HG03045 (cell line): ENCODE measurements around the gene ISLR2.

Source experiments
- ATAC-seq: cut with Tn5 transposase; IDR thresholded peaks from one replicate; pipeline ENCODE4 v1.9.1; 2021; ENCODE audit warnings: mild to moderate bottlenecking, moderate library complexity; ENCODE audit not compliant: unreplicated experiment

The ISLR2 gene

GRCh38 chr15:74128785-74129585 is 1.4 kb upstream of the ISLR2 start:
- ATAC-seq = no peak

- ATAC-seq = no peak
Measured at GRCh38 chr15:74129586-74130154, 716 bp upstream of the ISLR2 start.

DNA sequence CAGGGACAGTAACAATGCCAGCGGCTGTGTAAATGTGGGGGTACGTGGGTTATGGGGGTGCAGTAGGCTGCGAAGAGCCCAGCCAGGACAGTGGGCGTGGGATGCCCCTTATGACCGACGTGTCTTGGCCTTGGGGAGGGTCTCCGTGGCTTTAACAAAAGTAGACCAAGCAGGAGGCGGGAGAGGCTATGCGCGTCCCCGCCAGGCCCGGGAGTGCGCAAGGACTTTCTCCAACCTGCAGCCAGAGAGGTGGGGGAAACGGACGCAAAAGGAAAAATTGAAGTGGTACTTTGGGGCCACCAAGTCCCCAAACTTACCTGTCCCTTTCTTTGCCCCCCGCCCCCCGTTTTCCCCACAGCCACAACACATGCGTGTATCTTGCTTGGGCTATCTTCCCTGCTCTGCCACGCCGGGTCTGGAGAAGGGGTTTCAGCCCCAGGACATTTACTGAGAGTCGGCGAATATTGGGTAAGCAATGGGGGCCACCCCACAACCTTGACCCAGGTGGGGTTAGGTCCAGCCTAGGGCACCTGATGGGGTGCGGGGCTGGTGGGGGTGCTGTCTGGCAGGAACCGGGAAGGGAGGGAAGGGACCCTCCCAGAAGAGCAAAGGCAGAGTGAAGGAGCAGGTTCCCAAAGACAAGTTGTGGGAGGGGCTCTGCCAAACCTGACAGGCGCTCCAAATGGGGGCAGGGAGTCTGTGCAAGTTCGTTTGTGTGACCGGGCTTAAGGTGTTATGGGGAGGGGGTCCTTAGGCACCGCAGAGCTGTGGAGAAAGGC is 652 bp downstream of the ISLR2 start:
- no peak for ATAC-seq

GRCh38 chr15:74131628-74132413 is 1.4 kb downstream of the ISLR2 start:
- ATAC-seq = no peak

DNA sequence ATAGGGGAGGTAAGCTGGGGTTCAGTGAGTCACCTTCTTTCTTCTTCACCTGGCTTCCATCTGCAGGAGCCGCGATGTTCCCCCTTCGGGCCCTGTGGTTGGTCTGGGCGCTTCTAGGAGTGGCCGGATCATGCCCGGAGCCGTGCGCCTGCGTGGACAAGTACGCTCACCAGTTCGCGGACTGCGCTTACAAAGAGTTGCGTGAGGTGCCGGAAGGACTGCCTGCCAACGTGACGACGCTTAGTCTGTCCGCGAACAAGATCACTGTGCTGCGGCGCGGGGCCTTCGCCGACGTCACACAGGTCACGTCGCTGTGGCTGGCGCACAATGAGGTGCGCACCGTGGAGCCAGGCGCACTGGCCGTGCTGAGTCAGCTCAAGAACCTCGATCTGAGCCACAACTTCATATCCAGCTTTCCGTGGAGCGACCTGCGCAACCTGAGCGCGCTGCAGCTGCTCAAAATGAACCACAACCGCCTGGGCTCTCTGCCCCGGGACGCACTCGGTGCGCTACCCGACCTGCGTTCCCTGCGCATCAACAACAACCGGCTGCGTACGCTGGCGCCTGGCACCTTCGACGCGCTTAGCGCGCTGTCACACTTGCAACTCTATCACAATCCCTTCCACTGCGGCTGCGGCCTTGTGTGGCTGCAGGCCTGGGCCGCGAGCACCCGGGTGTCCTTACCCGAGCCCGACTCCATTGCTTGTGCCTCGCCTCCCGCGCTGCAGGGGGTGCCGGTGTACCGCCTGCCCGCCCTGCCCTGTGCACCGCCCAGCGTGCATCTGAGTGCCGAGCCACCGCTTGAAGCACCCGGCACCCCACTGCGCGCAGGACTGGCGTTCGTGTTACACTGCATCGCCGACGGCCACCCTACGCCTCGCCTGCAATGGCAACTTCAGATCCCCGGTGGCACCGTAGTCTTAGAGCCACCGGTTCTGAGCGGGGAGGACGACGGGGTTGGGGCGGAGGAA is 2.6 kb downstream of the ISLR2 start:
- ATAC-seq = no peak

- no peak for ATAC-seq
Measured at GRCh38 chr15:74133694-74134386, 3.5 kb downstream of the ISLR2 start.

GRCh38 chr15:74134387-74135027 is 4.1 kb downstream of the ISLR2 start:
- no peak for ATAC-seq

DNA sequence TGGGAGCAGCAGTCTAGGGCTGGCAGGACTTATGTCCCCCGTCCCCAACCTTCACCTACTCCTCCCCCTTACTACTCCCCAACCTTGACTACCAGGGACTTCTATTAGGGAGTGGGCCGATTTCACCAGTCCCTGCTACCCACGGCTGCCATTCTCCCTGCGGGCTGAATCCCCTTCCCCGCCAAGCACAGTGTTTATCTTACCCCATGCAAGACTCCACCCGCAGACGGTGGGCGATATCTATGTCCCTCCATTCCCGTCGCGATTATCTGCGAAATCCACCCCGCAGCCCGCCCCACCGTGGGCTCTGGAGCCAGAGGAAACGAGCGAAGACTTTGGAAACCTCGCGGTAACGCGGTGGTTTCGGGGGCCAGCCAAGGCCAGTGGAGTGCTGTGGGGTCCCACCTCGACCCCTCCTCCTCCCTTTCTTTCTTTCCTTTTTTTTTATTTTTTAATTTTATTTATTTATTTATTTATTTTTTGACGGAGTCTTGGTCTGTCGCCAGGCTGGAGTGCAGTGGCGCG is 4.7 kb downstream of the ISLR2 start:
- ATAC-seq = no peak

- no peak for ATAC-seq
Measured at GRCh38 chr15:74136540-74136813, 6.1 kb downstream of the ISLR2 start.

DNA sequence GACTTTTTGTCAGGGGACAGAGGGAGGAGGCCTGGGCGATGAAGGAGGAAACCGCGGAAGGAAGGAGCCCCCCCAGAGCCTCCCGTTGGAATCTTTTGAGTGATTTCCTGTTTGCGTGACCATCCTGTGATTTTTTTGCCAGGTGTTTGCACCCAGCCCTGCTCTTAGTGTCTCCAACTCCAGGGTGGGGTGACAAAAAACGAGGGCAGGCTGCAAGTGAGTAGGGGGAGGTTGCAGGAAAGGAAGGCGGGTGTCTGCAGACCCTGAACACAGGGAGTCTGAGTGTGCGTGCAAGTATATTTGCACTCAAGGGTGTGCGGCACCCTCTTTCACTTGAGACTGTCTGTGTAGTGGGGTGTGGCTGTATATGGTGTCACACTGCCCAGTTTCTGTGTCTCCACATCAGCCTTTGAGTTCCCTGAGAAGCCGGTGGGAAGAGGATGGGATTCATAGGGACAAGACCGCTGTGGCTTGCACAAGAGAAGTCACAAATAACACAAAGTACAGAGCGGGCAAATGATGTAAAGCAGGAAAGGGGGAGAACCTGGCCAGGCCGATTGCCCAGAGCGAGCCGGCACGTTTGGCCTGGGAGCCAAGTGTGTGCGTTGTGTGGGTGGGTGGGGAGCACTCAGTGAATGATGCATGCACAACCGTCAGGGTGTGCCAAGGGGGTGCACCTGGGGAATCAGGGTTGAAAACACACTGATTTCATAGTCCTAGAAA is 6.6 kb downstream of the ISLR2 start:
- ATAC-seq = no peak

DNA sequence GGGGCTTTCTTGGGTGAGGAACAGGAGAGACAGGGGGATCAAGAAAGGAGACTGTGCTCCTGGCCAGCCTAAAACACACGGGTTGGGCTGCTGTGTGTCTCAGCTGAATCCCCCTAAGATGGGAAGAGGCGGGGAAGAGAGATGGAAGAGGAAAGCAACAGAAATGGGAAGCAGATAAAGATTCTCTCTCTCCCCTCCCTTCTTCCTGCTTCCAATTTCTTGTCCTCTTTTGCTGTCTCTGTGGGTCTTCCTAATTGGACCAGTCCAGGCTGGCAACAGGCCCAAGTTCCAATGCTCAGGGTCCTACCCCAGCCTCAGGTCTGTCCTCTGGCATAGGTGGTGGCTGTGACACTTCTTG is 7.1 kb downstream of the ISLR2 start:
- ATAC-seq = no peak

GRCh38 chr15:74138642-74139041 is 8.3 kb downstream of the ISLR2 start:
- no peak for ATAC-seq

- ATAC-seq = no peak
Measured at GRCh38 chr15:74141591-74141990, 11.2 kb downstream of the ISLR2 start.

DNA sequence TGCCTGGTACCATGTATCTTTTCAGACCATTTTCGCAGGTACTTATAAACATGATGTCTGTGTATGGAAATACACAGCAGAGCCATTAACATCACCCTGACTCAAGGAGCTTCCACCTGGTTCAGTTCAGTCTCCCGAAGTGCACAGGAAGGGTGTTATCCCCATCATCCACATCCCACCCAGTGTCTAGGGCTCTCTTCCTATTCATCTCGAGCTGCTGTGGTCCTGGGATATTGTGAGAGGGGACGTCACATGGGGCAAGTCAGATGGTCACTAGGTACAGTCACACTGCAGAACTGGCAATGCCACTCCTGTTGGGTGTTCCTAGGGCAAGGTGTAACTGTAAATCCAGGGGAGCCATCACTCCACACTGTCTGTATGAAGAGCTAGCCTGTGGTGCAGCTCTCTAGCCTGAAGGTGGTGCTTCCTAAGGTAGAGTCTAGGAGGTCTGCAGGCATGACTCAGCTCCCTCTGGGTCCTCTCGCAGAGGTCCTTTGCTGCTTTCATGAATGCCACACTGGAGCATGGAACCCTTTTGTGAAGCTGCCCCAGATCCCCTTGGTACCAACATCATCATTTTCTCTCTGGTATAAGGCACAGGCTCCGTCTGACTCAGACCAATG is 13.9 kb downstream of the ISLR2 start:
- ATAC-seq = no peak

DNA sequence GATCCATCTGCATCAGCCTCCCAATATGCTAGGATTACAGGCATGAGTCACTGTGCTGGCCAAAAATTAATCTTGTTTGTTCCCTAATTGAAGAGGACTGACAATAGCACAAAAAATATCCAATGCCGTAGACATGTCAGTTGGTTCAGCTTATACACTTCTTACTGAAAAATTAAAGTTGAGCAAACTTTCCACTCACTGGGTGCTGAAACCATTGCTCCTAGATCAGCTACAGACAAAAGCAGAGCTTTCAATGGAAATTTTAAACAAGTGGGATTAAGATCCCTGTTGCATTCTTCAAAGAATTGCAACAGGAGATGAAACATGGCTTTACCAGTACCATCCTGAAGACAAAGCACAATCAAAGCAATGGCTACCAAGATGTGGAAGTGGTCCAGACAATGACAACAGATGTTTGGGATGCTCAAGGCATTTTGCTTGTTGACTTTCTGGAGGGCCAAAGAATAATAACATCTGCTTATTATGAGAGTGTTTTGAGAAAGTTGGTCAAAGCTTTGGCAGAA is 16.0 kb downstream of the ISLR2 start:
- ATAC-seq = no peak

GRCh38 chr15:74147051-74147450 is 16.7 kb downstream of the ISLR2 start:
- no peak for ATAC-seq

GRCh38 chr15:74155766-74156417 is 25.5 kb downstream of the ISLR2 start:
- no peak for ATAC-seq
